Measurements from ENCODE around the gene PKMYT1. TPM values are rescaled to one million over a fixed set of nuclear protein-coding genes. Genes with fewer than 3 reads are reported as not detected.

Gene PKMYT1
- total RNA-seq, 4 donors from 2014 or later: 0.81 to 0.88 TPM; not detected in 2

DNA sequence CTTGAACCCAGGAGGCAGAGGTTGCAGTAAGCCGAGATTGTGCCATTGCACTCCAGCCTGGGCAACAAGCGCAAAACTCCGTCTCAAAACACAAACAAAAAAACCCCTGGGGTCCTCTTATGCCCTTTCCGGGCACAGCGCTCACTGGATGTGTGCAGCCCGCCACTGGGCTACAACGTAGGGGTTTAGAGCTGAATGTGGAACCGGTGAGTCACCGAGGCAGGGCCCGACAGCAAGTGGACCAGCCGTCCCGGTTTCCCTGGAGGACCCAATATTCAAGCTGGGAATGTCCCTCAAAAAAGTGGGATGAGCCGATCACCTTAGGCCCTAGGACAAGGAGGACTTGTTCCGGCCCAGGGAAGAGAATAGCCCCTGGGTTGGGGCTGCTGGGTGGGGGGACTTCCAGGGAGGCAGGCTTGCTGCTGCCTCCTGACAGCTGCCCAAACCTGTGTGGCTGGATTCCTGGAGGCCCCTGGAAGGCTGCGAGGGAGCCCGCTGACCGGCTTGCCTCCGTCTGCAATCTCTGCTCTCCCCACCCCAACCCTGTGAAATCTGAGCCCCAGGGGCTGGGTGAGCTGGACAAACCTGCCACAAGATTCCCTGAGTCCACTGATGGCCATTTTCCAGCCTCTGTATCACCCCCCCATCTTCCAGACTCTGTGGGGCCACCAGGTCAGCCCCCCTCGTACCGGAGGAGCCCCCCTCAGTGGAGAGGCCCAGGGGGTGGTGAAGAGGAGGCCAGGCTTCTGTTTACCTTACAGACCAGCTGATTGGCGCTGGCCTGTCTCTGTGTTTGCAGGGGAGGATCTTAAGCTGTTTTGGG lies 29.5 kb upstream of the PKMYT1 start:
- no peaks in the 10 kb centered on the region for H3K27me3 ChIP-seq
- WGBS, 2 donors: 34 to 37% methylated on average over 15 to 20 of the region's 21 CpGs
- DNase-seq: peak; percentile 73 to 76
- intact Hi-C loops (cut with DNase I): no loop called here
- no peak for TF ChIP-seq POLR2A (IDR thresholded peaks at IDR 0.05)
- TF ChIP-seq, protein P1, sequence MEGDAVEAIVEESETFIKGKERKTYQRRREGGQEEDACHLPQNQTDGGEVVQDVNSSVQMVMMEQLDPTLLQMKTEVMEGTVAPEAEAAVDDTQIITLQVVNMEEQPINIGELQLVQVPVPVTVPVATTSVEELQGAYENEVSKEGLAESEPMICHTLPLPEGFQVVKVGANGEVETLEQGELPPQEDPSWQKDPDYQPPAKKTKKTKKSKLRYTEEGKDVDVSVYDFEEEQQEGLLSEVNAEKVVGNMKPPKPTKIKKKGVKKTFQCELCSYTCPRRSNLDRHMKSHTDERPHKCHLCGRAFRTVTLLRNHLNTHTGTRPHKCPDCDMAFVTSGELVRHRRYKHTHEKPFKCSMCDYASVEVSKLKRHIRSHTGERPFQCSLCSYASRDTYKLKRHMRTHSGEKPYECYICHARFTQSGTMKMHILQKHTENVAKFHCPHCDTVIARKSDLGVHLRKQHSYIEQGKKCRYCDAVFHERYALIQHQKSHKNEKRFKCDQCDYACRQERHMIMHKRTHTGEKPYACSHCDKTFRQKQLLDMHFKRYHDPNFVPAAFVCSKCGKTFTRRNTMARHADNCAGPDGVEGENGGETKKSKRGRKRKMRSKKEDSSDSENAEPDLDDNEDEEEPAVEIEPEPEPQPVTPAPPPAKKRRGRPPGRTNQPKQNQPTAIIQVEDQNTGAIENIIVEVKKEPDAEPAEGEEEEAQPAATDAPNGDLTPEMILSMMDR (IDR thresholded peaks at IDR 0.05): no peak
- H3K36me3 ChIP-seq: no peaks in the 10 kb centered on the region
- no peak overlapping the region for H3K27ac ChIP-seq
- H3K9me3 ChIP-seq: no peaks in the 10 kb centered on the region
- H3K4me3 ChIP-seq (replicated peaks in 1 of 3): no peak overlapping the region
- peaks cover 9 to 19% of the 10 kb centered on the region in 2 donors for H3K4me1 ChIP-seq

DNA sequence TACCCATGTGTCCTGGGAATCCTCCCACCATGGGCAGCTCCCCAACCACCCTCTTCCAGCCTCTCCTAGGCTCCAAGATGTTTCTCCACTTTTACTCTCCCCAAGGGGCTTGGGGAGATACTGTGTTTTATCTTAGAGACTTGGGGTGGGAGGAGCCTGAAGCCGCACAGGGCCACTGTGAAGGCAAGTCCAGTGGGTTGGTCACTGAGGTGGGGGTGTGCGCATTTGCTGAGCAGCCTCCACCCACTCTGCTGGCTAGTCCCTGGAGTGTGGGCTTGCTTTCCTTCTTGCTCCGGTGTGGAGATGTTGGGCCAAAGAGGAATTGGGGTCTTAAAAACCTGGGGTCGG lies 28.4 kb upstream of the PKMYT1 start:
- H3K36me3 ChIP-seq: no peaks in the 10 kb centered on the region

DNA sequence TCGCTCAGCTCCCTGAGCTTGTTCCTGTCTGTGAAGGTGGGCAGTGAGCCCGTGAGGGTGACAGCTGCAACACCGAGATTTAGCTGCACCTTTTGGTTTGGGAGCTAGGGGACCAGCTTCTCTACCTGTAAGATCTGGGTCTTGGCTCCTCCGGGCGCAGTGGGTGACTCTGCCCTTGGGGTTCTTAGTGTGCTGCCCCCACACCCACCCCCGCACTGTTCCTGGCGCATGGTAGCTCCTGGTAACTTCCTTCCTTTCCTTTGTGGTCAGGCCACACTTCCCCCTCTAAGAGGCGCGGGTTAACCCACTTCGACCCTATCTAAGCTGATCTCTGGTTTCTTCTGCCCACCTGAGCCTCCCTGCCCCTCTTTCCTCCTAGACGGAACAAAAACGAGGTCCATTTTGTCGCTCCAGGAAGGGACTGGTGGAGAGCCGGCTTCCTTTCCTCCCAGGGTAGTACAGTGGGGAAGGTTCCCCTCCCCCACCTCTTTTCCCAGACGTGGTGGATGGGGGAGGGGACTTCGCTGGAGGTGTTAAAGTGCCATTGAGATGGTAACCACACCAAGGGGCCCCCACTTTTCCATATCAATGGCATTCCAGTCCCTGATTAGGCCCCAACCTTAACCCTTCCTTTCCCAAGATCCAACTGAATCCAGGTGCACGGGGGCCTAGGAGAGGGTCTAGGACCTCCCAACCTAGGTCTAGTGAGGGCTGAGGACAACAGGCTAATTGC lies 27.9 kb upstream of the PKMYT1 start:
- no peak overlapping the region for H3K27ac ChIP-seq
- no peak for DNase-seq
- no peaks in the 10 kb centered on the region for H3K9me3 ChIP-seq
- peaks cover 9 to 20% of the 10 kb centered on the region in 2 donors for H3K4me1 ChIP-seq
- H3K36me3 ChIP-seq: no peaks in the 10 kb centered on the region
- H3K4me3 ChIP-seq (replicated peaks in 1 of 3): no peak overlapping the region
- 30 to 45% methylated on average over 17 of the region's 17 CpGs for WGBS, 2 donors
- no peak for TF ChIP-seq POLR2A (IDR thresholded peaks at IDR 0.05)
- TF ChIP-seq, protein P1 (IDR thresholded peaks at IDR 0.05): no peak
- intact Hi-C loops (cut with DNase I): no loop called here
- H3K27me3 ChIP-seq: no peaks in the 10 kb centered on the region

More for the DNA sequence above, 28.4 kb upstream of the PKMYT1 start:
- Histone ChIP-seq H3K4me3 (replicated peaks in 1 of 3) (no peak overlapping the region), H3K4me1 (peaks cover 9 to 20% of the 10 kb centered on the region in 2 donors), H3K27ac (no peak overlapping the region), H3K9me3 (no peaks in the 10 kb centered on the region), H3K27me3 (no peaks in the 10 kb centered on the region)
- intact Hi-C loops (cut with DNase I): no loop called here
- DNase-seq: no peak
- no peak for TF ChIP-seq POLR2A (IDR thresholded peaks at IDR 0.05)
- TF ChIP-seq, protein P1 (IDR thresholded peaks at IDR 0.05): no peak
- WGBS, 2 donors: 52 to 80% methylated on average over 4 of the region's 4 CpGs

DNA sequence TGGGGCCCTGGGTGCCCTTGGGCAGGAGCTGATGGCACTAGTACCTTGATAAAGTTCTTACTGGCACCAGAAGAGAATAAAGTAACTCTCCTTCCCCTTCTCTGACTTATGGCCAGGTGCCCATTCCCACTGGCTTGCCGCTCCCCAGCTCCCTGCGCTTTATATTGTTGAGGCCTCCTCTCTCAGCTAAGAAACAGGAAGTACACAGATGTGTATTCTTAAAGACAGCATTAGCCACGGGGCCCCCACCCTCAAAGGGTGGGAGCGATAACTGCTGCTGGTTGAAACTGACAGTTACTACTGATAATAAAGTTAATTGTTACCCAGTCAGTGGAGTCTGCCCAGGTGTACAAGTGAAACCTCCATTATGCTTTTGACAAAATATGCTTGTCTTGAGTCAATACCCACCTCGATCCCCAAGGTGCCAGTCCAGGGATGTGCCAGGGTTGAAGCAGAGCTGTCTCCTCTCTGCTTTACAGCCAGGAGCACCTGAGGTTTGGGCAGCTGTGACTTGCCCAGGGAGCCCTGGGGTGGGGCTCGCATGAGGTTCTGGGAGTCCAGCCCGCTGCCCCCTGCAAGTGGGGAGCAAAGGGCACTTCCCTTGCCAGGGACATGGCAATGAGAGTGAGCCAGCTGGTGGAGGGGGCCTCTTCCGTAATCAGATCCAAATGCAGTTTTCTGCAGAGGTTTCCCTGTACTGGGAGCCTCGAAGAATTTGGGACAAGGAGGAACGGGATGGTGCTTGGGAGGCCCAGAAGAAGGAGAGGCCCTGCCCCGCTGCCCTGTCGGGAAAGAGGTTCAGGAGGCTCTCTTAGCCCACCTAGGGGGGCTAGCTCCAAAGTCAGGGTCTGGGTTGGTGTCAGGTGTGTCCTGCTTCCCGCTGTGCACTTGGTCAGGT lies 27.1 kb upstream of the PKMYT1 start:
- H3K4me1 ChIP-seq: peaks cover 9 to 13% of the 10 kb centered on the region in 2 donors
- H3K36me3 ChIP-seq: no peaks in the 10 kb centered on the region
- 75 to 76% methylated on average over 13 of the region's 13 CpGs for WGBS, 2 donors
- H3K27me3 ChIP-seq: no peaks in the 10 kb centered on the region
- TF ChIP-seq, protein P1 (IDR thresholded peaks at IDR 0.05): no peak
- no peak for TF ChIP-seq POLR2A (IDR thresholded peaks at IDR 0.05)
- no peak for DNase-seq
- H3K4me3 ChIP-seq (replicated peaks in 1 of 3): no peak overlapping the region
- intact Hi-C loops (cut with DNase I): no loop called here
- H3K27ac ChIP-seq: no peak overlapping the region
- no peaks in the 10 kb centered on the region for H3K9me3 ChIP-seq

Measured in thyroid gland (tissue), 4 donors.